Type B pancreatic cell (in vitro differentiated cells): ENCODE measurements around the gene HEXIM1. TPM values are rescaled to one million over a fixed set of nuclear protein-coding genes. Genes with fewer than 3 reads are reported as not detected.
A peak's percentile ranks its signal among the peaks of the same experiment; 100 is the strongest.

Experiments used
- DNase-seq: peaks from one replicate; pipeline ENCODE4 v3.0.0; 2021; ENCODE audit warnings: mixed read lengths; ENCODE audit not compliant: unreplicated experiment; ENCODE audit errors: extremely low spot score
- H3K27ac Mint-ChIP-seq: 2 replicates; pipeline ENCODE4 v1.8.0; 2021; ENCODE audit warnings: mild to moderate bottlenecking, mixed read lengths
- H3K27me3 Mint-ChIP-seq: 2 replicates; pipeline ENCODE4 v1.8.0; 2021; ENCODE audit warnings: mixed read lengths
- H3K36me3 Mint-ChIP-seq: 2 replicates; pipeline ENCODE4 v1.8.0; 2021; ENCODE audit warnings: mixed read lengths
- H3K4me1 Mint-ChIP-seq: one replicate; pipeline ENCODE4 v1.8.0; 2021; ENCODE audit warnings: mixed read lengths; ENCODE audit not compliant: unreplicated experiment
- H3K4me3 Mint-ChIP-seq: 2 replicates; pipeline ENCODE4 v1.8.0; 2021; ENCODE audit warnings: mild to moderate bottlenecking, mixed read lengths
- H3K9me3 Mint-ChIP-seq: 2 replicates; pipeline ENCODE4 v1.8.0; 2021; ENCODE audit warnings: mixed read lengths
- CTCF ChIP-seq: fragments of 200-600 bp; sonication (generic); conservative IDR thresholded peaks from 2 replicates; pipeline ENCODE4 v1.5.0; 2021; ENCODE audit warnings: antibody characterized with exemption, mild to moderate bottlenecking
- total RNA-seq: library from RNA; stranded (reverse); gene quantifications from 2 replicates; pipeline ENCODE4 v1.2.1, GENCODE V29; 2021; ENCODE audit warnings: low replicate concordance

HEXIM1 gene
- total RNA-seq, 1 donor from 2014 or later = 27.5 TPM

- no peaks in the 10 kb centered on the region for H3K9me3 Mint-ChIP-seq
- DNase-seq = no peak
- TF ChIP-seq CTCF = no peak
- H3K27me3 Mint-ChIP-seq = no peaks in the 10 kb centered on the region
- H3K27ac Mint-ChIP-seq = peak overlapping the region; percentile 50
- H3K36me3 Mint-ChIP-seq = peaks cover 25% of the 10 kb centered on the region
- no peak overlapping the region for H3K4me3 Mint-ChIP-seq
- peaks cover 20% of the 10 kb centered on the region for H3K4me1 Mint-ChIP-seq
Observed at GRCh38 chr17:45103269-45103795, 44.9 kb upstream of the HEXIM1 start.

- H3K27ac Mint-ChIP-seq = no peak overlapping the region
- H3K36me3 Mint-ChIP-seq = peaks cover 21% of the 10 kb centered on the region
- no peaks in the 10 kb centered on the region for H3K27me3 Mint-ChIP-seq
Observed at GRCh38 chr17:45104029-45104428, 44.2 kb upstream of the HEXIM1 start.

GRCh38 chr17:45104497-45104896 lies 43.8 kb upstream of the HEXIM1 start:
- TF ChIP-seq CTCF = no peak
- Mint-ChIP-seq H3K27me3 (no peaks in the 10 kb centered on the region), H3K4me3 (no peak overlapping the region), H3K9me3 (no peaks in the 10 kb centered on the region), H3K27ac (no peak overlapping the region), H3K36me3 (peaks cover 17% of the 10 kb centered on the region), H3K4me1 (peaks cover 16% of the 10 kb centered on the region)
- DNase-seq = no peak

More at GRCh38 chr17:45104029-45104428, 44.2 kb upstream of the HEXIM1 start:
- Mint-ChIP-seq H3K4me3 (no peak overlapping the region), H3K4me1 (peaks cover 19% of the 10 kb centered on the region), H3K9me3 (no peaks in the 10 kb centered on the region)
- DNase-seq = no peak
- TF ChIP-seq CTCF = no peak

GRCh38 chr17:45104907-45105624 lies 43.2 kb upstream of the HEXIM1 start:
- no peak for DNase-seq
- TF ChIP-seq CTCF = no peak
- Mint-ChIP-seq H3K4me1 (peaks cover 16% of the 10 kb centered on the region), H3K4me3 (no peak overlapping the region), H3K36me3 (peaks cover 17% of the 10 kb centered on the region), H3K27ac (no peak overlapping the region), H3K27me3 (no peaks in the 10 kb centered on the region), H3K9me3 (no peaks in the 10 kb centered on the region)

- no peak overlapping the region for H3K4me3 Mint-ChIP-seq
- H3K27ac Mint-ChIP-seq = no peak overlapping the region
- DNase-seq = no peak
- no peaks in the 10 kb centered on the region for H3K9me3 Mint-ChIP-seq
- H3K36me3 Mint-ChIP-seq = peaks cover 17% of the 10 kb centered on the region
- TF ChIP-seq CTCF = no peak
- no peaks in the 10 kb centered on the region for H3K27me3 Mint-ChIP-seq
- peaks cover 16% of the 10 kb centered on the region for H3K4me1 Mint-ChIP-seq
Observed at GRCh38 chr17:45106096-45106495, 42.2 kb upstream of the HEXIM1 start.
